SK-N-SH (cell line): ENCODE measurements around the gene KCNN1. TPM values are rescaled to one million over a fixed set of nuclear protein-coding genes. Genes with fewer than 3 reads are reported as not detected.

Source experiments
- CTCF ChIA-PET: fragments of 300-600, 350-600 bp; formaldehyde crosslinking; extraction: SDS; loops from one replicate; lab custom pipeline; 2021; lab: Yijun Ruan, JAX
- POLR2A ChIA-PET: fragments of 350-600 bp; sonication (Branson Sonifier 250); formaldehyde crosslinking; extraction: SDS; loops from one replicate; lab custom pipeline; 2020; ENCODE audit warnings: antibody characterized with exemption, inconsistent platforms; lab: Yijun Ruan, JAX
- DNase-seq: peaks from one replicate; pipeline ENCODE4 v3.0.0; 2012
- H2AFZ ChIP-seq: fragments of 200-600 bp; sonication (generic); 2 replicates; pipeline ENCODE4 v1.8.1; 2016; ENCODE audit warnings: antibody characterized with exemption, mild to moderate bottlenecking, low read depth
- H3F3A ChIP-seq: fragments of 200-600 bp; sonication (generic); replicated peaks from 2 replicates; pipeline ENCODE3; 2016; ENCODE audit warnings: antibody characterized with exemption, mild to moderate bottlenecking; ENCODE audit not compliant: insufficient read depth
- H3K27ac ChIP-seq, 2 experiments: fragments of 200-500 bp in 1 of 2; fragments of 200-600 bp in 1 of 2; sonication (Bioruptor generic) in 1 of 2; sonication (generic), shearing (Covaris generic) in 1 of 2; 2 replicates each; pipeline versions ENCODE4 v1.5.1 to v1.6.1; 2014 to 2016; ENCODE audit warnings: low read depth in 2 of 2, inconsistent platforms in 1 of 2, low read length in 1 of 2, mild to moderate bottlenecking in 1 of 2, mixed read lengths in 1 of 2
- H3K27me3 ChIP-seq: fragments of 200-600 bp; sonication (generic), shearing (Covaris generic); 2 replicates; pipeline ENCODE4 v1.6.1; 2016; ENCODE audit warnings: mixed run types; ENCODE audit not compliant: insufficient read depth
- H3K36me3 ChIP-seq, 2 experiments: fragments of 200-500 bp in 1 of 2; fragments of 200-600 bp in 1 of 2; sonication (Bioruptor generic) in 1 of 2; sonication (generic) in 1 of 2; replicated peaks in 1 of 2; 2 replicates each; pipeline versions ENCODE3 to v1.5.1; 2014 to 2016; ENCODE audit warnings: low read length in 1 of 2, mild to moderate bottlenecking in 1 of 2; ENCODE audit not compliant: insufficient read depth in 2 of 2, control insufficient read depth in 1 of 2
- H3K4me1 ChIP-seq, 2 experiments: fragments of 200-500 bp in 1 of 2; fragments of 200-600 bp in 1 of 2; sonication (Bioruptor generic) in 1 of 2; sonication (generic), shearing (Covaris generic) in 1 of 2; 2 replicates each; pipeline versions ENCODE4 v1.5.1 to v1.6.1; 2014 to 2016; ENCODE audit warnings: low read depth in 1 of 2, low read length in 1 of 2, mixed run types in 1 of 2; ENCODE audit not compliant: insufficient read depth in 2 of 2, control insufficient read depth in 1 of 2
- H3K4me2 ChIP-seq: fragments of 200-600 bp; sonication (generic), shearing (Covaris generic); 2 replicates; pipeline ENCODE4 v1.6.1; 2017; ENCODE audit warnings: mixed run types
- H3K4me3 ChIP-seq, 2 experiments: fragments of 200-500 bp in 1 of 2; fragments of 200-600 bp in 1 of 2; sonication (Bioruptor generic) in 1 of 2; sonication (generic), shearing (Covaris generic) in 1 of 2; 2 replicates each; pipeline versions ENCODE4 v1.5.1 to v1.8.1; 2014 to 2016; ENCODE audit warnings: low read depth in 2 of 2, inconsistent platforms in 1 of 2, low read length in 1 of 2, mild to moderate bottlenecking in 1 of 2, mixed read lengths in 1 of 2, moderate library complexity in 1 of 2
- H3K79me2 ChIP-seq: fragments of 200-600 bp; sonication (generic); 2 replicates; pipeline ENCODE4 v1.8.1; 2017; ENCODE audit warnings: mild to moderate bottlenecking; ENCODE audit not compliant: insufficient read depth
- H3K9ac ChIP-seq: fragments of 200-600 bp; sonication (generic); 2 replicates; pipeline ENCODE4 v1.6.1; 2017; ENCODE audit warnings: mixed run types
- H3K9me2 ChIP-seq: fragments of 200-600 bp; sonication (generic); 2 replicates; pipeline ENCODE4 v1.6.1; 2017; ENCODE audit warnings: mixed run types
- H3K9me3 ChIP-seq: fragments of 200-600 bp; sonication (generic); 2 replicates; pipeline ENCODE4 v1.6.1; 2017; ENCODE audit warnings: mixed run types, mild to moderate bottlenecking, moderate library complexity
- H4K20me1 ChIP-seq: fragments of 200-600 bp; sonication (generic); 2 replicates; pipeline ENCODE4 v1.6.1; 2017; ENCODE audit warnings: mild to moderate bottlenecking, mixed run types; ENCODE audit not compliant: insufficient read depth
- CHD2 ChIP-seq: fragments of 150-350 bp; IDR thresholded peaks from 2 replicates; pipeline ENCODE4 v1.6.1; 2018; ENCODE audit warnings: low read length; ENCODE audit not compliant: partially characterized antibody
- EP300 ChIP-seq, 2 experiments: IDR thresholded peaks; 2 replicates each; pipeline versions ENCODE4 v1.4.0 to v1.6.1; 2012; ENCODE audit warnings: borderline replicate concordance in 1 of 2, low read depth in 1 of 2, low read length in 1 of 2
- FOSL2 ChIP-seq: IDR thresholded peaks from 2 replicates; pipeline ENCODE4 v1.4.0; 2012; ENCODE audit warnings: low read depth, mild to moderate bottlenecking, moderate library complexity, borderline replicate concordance
- FOXJ3 ChIP-seq: sonication (generic); formaldehyde crosslinking; IDR thresholded peaks from 2 replicates; pipeline ENCODE4 v1.5.1; 2020; ENCODE audit warnings: mild to moderate bottlenecking, missing genetic modification reagents
- GABPA ChIP-seq: IDR thresholded peaks from 2 replicates; pipeline ENCODE4 v1.4.0; 2012; ENCODE audit warnings: low read depth, mild to moderate bottlenecking
- MEF2A ChIP-seq: IDR thresholded peaks from 2 replicates; pipeline ENCODE4 v1.4.0; 2012; ENCODE audit warnings: low read depth, borderline replicate concordance
- MXI1 ChIP-seq: IDR thresholded peaks from 2 replicates; pipeline ENCODE4 v1.6.1; 2012; ENCODE audit warnings: mild to moderate bottlenecking, low read depth, low read length, improper control_type of control experiment
- NFIC ChIP-seq: IDR thresholded peaks from 2 replicates; pipeline ENCODE4 v1.4.0; 2012; ENCODE audit warnings: borderline replicate concordance
- NRF1 ChIP-seq: IDR thresholded peaks from 2 replicates; pipeline ENCODE4 v1.6.1; 2012; ENCODE audit warnings: low read depth, mild to moderate bottlenecking, low read length
- RFX5 ChIP-seq: IDR thresholded peaks from 2 replicates; pipeline ENCODE4 v1.6.1; 2012; ENCODE audit warnings: mild to moderate bottlenecking, improper control_type of control experiment, low read length
- RXRA ChIP-seq: IDR thresholded peaks from 2 replicates; pipeline ENCODE4 v1.4.0; 2012; ENCODE audit warnings: low read depth, mild to moderate bottlenecking, borderline replicate concordance
- SIN3A ChIP-seq: IDR thresholded peaks from 2 replicates; pipeline ENCODE4 v1.6.1; 2012; ENCODE audit warnings: low read depth, mild to moderate bottlenecking, low read length, moderate library complexity, borderline replicate concordance
- SMC3 ChIP-seq: IDR thresholded peaks from 2 replicates; pipeline ENCODE4 v1.6.1; 2012; ENCODE audit warnings: low read depth, low read length, improper control_type of control experiment
- TCF12 ChIP-seq: IDR thresholded peaks from 2 replicates; pipeline ENCODE4 v1.4.0; 2012
- TEAD4 ChIP-seq: IDR thresholded peaks from 2 replicates; pipeline ENCODE4 v1.4.0; 2012; ENCODE audit warnings: mild to moderate bottlenecking, borderline replicate concordance; ENCODE audit not compliant: insufficient read depth
- YY1 ChIP-seq: IDR thresholded peaks from 2 replicates; pipeline ENCODE4 v1.4.0; 2012; ENCODE audit warnings: low read depth, mild to moderate bottlenecking
- WGBS: methylation state at CpG from one replicate; pipeline ENCODE4 v1.1.6; 2017; ENCODE audit warnings: low lambda C conversion rate; 5-methylcytosine and 5-hydroxymethylcytosine counted together
- polyA plus RNA-seq, 3 experiments: library from polyadenylated mRNA; depleted of rRNA; stranded (reverse); fragments of >200 nt; gene quantifications; 2 replicates each; pipeline ENCODE4 v1.2.3, GENCODE V29; 2012
- TF ChIP-seq, protein P1 (sequence below): IDR thresholded peaks from 2 replicates; pipeline ENCODE4 v1.6.1; 2012; ENCODE audit warnings: mild to moderate bottlenecking, low read depth, low read length, moderate library complexity
- TF ChIP-seq, protein P2 (sequence below): IDR thresholded peaks from 2 replicates; pipeline ENCODE4 v1.4.0; 2012; ENCODE audit warnings: low read depth
- TF ChIP-seq, protein P3 (sequence below): IDR thresholded peaks from 2 replicates; pipeline ENCODE4; 2012
- TF ChIP-seq, protein P4 (sequence below): IDR thresholded peaks from 2 replicates; pipeline ENCODE4 v1.4.0; 2012; ENCODE audit warnings: low read depth, borderline replicate concordance

Gene KCNN1
- polyA plus RNA-seq, 1 of the 3 experiments (the other 2 are of a cell fraction) = 3.6 TPM

DNA sequence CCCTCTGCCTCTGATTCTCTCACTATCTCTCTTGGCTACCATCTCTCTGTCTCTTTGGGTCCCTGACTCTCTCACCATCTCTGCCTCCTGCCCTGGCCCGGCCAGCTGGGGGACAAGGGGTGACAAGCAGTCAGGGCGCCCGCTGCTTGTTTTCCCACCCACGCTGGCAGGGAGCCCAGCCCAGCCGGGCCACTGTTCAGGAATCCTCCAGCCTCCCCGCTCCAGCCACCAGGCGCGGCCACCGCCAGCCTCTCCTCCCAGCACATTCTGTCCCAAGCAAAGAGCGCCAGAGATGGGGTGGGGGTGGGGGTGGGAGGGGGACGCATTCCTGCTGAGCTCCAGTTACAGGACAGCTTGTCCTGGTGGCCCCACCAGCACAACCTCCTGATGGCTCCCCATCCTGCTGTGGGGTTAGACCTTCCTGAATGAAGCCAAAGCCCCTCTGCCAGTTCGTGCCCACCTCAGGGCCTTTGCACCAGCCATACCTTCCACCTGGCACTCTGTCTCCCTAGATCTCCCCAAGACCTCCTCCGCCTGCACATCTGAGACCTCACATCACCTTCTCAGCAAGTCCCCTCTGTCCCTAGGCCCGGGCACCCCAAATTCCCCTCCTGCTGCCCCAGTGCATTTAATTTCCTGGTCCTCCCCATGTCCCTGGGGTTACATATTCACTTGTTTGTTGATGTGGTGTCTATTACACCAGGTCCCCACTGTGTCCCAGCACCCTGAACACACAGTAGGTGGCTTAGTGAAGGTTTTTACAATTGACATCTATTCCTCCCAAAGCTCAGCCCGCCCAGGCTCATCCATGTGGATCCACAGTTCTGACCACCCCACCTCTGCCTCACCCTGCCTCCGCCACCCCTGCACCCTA lies 53.5 kb downstream of the KCNN1 start:
- no peaks in the 10 kb centered on the region for H3K9me2 ChIP-seq
- no peak overlapping the region for H3K4me3 ChIP-seq
- H3K27ac ChIP-seq = no peak overlapping the region
- peaks cover 12% of the 10 kb centered on the region for H3F3A ChIP-seq
- H3K4me2 ChIP-seq = 0 out of 2 replicates have a peak overlapping the region, but pooled peaks have one; percentile 37
- ChIA-PET POLR2A (no interaction called here), CTCF (interaction anchor here (0.7 to 1.7 kb wide), 4 partner anchors 13 to 93 kb away, joined by 3 to 4 read pairs (median 4); no protein-coding TSS in a partner anchor)
- DNase-seq = peak; percentile 58
- H3K9ac ChIP-seq = no peak overlapping the region
- peak overlapping the region; percentile 4; the same call in 1 of the 2 replicates for H2AFZ ChIP-seq
- no peaks in the 10 kb centered on the region for H3K9me3 ChIP-seq
- TF ChIP-seq RXRA (no peak), CHD2 (no peak), NFIC (peak; percentile 56), FOXJ3 (CRISPR knock-in tag) (no peak), RFX5 (no peak), FOSL2 (no peak), MEF2A (no peak), YY1 (no peak)
- TF ChIP-seq, protein P1, sequence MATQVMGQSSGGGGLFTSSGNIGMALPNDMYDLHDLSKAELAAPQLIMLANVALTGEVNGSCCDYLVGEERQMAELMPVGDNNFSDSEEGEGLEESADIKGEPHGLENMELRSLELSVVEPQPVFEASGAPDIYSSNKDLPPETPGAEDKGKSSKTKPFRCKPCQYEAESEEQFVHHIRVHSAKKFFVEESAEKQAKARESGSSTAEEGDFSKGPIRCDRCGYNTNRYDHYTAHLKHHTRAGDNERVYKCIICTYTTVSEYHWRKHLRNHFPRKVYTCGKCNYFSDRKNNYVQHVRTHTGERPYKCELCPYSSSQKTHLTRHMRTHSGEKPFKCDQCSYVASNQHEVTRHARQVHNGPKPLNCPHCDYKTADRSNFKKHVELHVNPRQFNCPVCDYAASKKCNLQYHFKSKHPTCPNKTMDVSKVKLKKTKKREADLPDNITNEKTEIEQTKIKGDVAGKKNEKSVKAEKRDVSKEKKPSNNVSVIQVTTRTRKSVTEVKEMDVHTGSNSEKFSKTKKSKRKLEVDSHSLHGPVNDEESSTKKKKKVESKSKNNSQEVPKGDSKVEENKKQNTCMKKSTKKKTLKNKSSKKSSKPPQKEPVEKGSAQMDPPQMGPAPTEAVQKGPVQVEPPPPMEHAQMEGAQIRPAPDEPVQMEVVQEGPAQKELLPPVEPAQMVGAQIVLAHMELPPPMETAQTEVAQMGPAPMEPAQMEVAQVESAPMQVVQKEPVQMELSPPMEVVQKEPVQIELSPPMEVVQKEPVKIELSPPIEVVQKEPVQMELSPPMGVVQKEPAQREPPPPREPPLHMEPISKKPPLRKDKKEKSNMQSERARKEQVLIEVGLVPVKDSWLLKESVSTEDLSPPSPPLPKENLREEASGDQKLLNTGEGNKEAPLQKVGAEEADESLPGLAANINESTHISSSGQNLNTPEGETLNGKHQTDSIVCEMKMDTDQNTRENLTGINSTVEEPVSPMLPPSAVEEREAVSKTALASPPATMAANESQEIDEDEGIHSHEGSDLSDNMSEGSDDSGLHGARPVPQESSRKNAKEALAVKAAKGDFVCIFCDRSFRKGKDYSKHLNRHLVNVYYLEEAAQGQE = no peak
- WGBS = 43% methylated on average over 16 of the region's 16 CpGs
- peaks cover 12 to 16% of the 10 kb centered on the region in 2 experiments; a peak in 3 of 4 replicates for H3K4me1 ChIP-seq
- H3K79me2 ChIP-seq = no peaks in the 10 kb centered on the region
- H4K20me1 ChIP-seq = no peaks in the 10 kb centered on the region
- H3K36me3 ChIP-seq = no peaks in the 10 kb centered on the region
- no peaks in the 10 kb centered on the region for H3K27me3 ChIP-seq

DNA sequence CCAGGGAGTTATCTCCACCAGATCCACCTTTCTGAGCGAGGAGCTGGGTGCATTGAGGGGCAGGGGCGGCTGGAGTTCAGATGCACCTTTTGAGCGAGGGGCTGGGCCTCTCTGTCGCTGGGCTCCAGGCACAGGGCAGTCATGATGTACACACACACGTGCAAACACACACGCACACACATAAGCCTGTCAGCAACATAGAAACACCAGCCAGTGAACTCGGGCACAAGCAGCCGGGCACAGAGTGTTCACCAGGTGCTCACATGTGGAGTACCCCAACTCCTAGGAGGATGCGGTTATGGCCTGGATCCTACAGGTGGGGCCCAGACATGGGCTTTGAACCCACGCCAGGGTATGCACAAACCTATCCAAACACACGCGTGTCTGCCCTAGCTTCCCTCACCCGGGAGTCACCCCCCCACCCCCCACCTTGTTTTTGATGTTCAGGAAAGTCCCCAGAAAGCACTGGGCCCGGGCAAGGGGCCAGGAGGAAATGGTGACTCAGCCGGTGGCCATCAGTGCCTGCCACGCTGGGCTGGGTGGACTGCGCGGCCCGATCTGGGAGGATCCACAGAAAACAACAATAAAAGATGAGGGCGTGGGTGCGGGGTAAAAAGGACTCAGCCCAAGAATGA lies 54.3 kb downstream of the KCNN1 start:
- POLR2A ChIA-PET = no interaction called here
- peaks cover 12 to 16% of the 10 kb centered on the region in 2 experiments; a peak in 3 of 4 replicates for H3K4me1 ChIP-seq
- H3K4me2 ChIP-seq = peak overlapping the region; percentile 37
- 48% methylated on average over 20 of the region's 21 CpGs for WGBS
- DNase-seq = no peak
- H3F3A ChIP-seq = peaks cover 12% of the 10 kb centered on the region
- CTCF ChIA-PET = interaction anchor here (0.9 kb wide), 1 partner anchor 38 kb away, joined by 4 read pairs; no protein-coding TSS in a partner anchor
- H2AFZ ChIP-seq = peak overlapping the region; percentile 93
- H3K9me2 ChIP-seq = no peaks in the 10 kb centered on the region
- no peaks in the 10 kb centered on the region for H3K79me2 ChIP-seq
- H3K4me3 ChIP-seq = no peak overlapping the region
- no peaks in the 10 kb centered on the region for H4K20me1 ChIP-seq
- no peaks in the 10 kb centered on the region for H3K36me3 ChIP-seq
- H3K27ac ChIP-seq = peak overlapping the region in 1 of 2 experiments; percentile 71; a peak in 2 of 4 replicates
- H3K9me3 ChIP-seq = no peaks in the 10 kb centered on the region
- no peaks in the 10 kb centered on the region for H3K27me3 ChIP-seq
- H3K9ac ChIP-seq = peak overlapping the region; percentile 35; the same call in 1 of the 2 replicates
- no peak for TF ChIP-seq SIN3A
- no peak for TF ChIP-seq SMC3
- TF ChIP-seq, protein P2, sequence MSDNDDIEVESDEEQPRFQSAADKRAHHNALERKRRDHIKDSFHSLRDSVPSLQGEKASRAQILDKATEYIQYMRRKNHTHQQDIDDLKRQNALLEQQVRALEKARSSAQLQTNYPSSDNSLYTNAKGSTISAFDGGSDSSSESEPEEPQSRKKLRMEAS = peak; percentile 59
- TF ChIP-seq TCF12 = peak; percentile 36; the same call in 1 of the 2 replicates
- TF ChIP-seq MEF2A = no peak
- TF ChIP-seq GABPA = no peak
- TF ChIP-seq FOSL2 = peak; percentile 78; the same call in 1 of the 2 replicates
- no peak for TF ChIP-seq TEAD4
- TF ChIP-seq MXI1 = no peak
- TF ChIP-seq, protein P3, sequence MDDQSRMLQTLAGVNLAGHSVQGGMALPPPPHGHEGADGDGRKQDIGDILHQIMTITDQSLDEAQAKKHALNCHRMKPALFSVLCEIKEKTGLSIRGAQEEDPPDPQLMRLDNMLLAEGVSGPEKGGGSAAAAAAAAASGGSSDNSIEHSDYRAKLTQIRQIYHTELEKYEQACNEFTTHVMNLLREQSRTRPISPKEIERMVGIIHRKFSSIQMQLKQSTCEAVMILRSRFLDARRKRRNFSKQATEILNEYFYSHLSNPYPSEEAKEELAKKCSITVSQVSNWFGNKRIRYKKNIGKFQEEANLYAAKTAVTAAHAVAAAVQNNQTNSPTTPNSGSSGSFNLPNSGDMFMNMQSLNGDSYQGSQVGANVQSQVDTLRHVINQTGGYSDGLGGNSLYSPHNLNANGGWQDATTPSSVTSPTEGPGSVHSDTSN = peak; percentile 19; the same call in 1 of the 2 replicates
- no peak for TF ChIP-seq CHD2
- TF ChIP-seq EP300 (IDR thresholded peaks at IDR 0.05; ENCODE audit: borderline replicate concordance in 1 of 2, low read depth in 1 of 2, low read length in 1 of 2) = peak in 1 of 2 experiments; percentile 14; a peak in 1 of 4 replicates
- TF ChIP-seq, protein P4, sequence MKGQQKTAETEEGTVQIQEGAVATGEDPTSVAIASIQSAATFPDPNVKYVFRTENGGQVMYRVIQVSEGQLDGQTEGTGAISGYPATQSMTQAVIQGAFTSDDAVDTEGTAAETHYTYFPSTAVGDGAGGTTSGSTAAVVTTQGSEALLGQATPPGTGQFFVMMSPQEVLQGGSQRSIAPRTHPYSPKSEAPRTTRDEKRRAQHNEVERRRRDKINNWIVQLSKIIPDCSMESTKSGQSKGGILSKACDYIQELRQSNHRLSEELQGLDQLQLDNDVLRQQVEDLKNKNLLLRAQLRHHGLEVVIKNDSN = no peak
- TF ChIP-seq RFX5 = no peak
- no peak for TF ChIP-seq NRF1
